GM23338 (cell line): Measurements from ENCODE around the gene ZNF557. TPM values are rescaled to one million over a fixed set of nuclear protein-coding genes. Genes with fewer than 3 reads are reported as not detected.

ENCODE experiments used
- CREB1 ChIP-seq: fragments of 250-450 bp; sonication (Bioruptor Pico); IDR thresholded peaks from 2 replicates; pipeline ENCODE4 v1.5.0; 2020; ENCODE audit warnings: low read depth, mild to moderate bottlenecking, moderate library complexity
- EZH2 ChIP-seq: fragments of 200-600 bp; sonication (generic); IDR thresholded peaks from one replicate; pipeline ENCODE4 v1.8.0; 2017; ENCODE audit warnings: antibody characterized with exemption, mild to moderate bottlenecking, low read depth; ENCODE audit not compliant: unreplicated experiment
- ZNF114 ChIP-seq: fragments of 250-450 bp; sonication (Bioruptor Pico); IDR thresholded peaks from 2 replicates; pipeline ENCODE4 v1.5.0; 2020; ENCODE audit warnings: mild to moderate bottlenecking, moderate library complexity
- ZNF331 ChIP-seq: fragments of 250-450 bp; sonication (Bioruptor Pico); IDR thresholded peaks from 2 replicates; pipeline ENCODE4 v1.5.0; 2020; ENCODE audit warnings: low read depth, mild to moderate bottlenecking, moderate library complexity
- polyA plus RNA-seq: library from polyadenylated mRNA; unstranded; fragments of >200 nt; fragmentation: Nextera tagmentation; extraction: Ambion mirVana; gene quantifications from 2 replicates; pipeline ENCODE4 v1.2.1, GENCODE V29; 2016
- total RNA-seq: library from RNA; depleted of rRNA; stranded (reverse); fragments of >200 nt; shearing (Covaris generic); gene quantifications from 2 replicates; pipeline ENCODE4 v1.2.3, GENCODE V29; 2014; rRNA removed
- TF ChIP-seq, protein P1 (sequence below): IDR thresholded peaks from 2 replicates; pipeline ENCODE4 v1.6.1; 2016; ENCODE audit warnings: antibody characterized with exemption

The ZNF557 gene
- total and polyA plus RNA-seq, 2 experiments from 2014 or later = 3.7 to 10.3 TPM

DNA sequence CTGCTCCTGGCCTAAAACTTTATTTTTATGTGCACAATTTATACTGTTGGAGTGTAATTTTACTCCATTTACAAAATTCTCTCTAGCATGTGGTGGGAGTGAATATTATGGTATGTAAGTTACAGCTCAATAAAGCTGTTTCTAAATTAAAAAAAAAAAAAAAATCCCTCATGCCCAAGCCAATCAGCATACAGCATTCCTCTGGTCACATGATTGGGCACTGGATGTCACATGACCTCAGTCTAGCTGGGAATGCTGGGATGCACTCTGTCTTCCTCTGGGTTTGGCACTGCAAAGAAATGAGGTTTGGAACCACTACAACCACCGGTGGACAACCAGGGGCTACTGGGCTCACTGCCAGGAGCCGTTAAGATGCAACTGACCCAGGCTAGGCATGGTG, 67.6 kb downstream of the ZNF557 start (continued):
- TF ChIP-seq CREB1 = no peak
- TF ChIP-seq ZNF331 = no peak
- no peak for TF ChIP-seq ZNF114 (CRISPR knock-in tag)
- TF ChIP-seq, protein P1, sequence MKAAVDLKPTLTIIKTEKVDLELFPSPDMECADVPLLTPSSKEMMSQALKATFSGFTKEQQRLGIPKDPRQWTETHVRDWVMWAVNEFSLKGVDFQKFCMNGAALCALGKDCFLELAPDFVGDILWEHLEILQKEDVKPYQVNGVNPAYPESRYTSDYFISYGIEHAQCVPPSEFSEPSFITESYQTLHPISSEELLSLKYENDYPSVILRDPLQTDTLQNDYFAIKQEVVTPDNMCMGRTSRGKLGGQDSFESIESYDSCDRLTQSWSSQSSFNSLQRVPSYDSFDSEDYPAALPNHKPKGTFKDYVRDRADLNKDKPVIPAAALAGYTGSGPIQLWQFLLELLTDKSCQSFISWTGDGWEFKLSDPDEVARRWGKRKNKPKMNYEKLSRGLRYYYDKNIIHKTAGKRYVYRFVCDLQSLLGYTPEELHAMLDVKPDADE = no peak
- TF ChIP-seq EZH2 = no peak

Other genes with a start within 250 kb of the ZNF557 start
- not detected in 2 replicates for gene ADGRE1, start 182.1 kb upstream of the ZNF557 start, total RNA-seq
- gene ADGRE1, start 182.1 kb upstream of the ZNF557 start, polyA plus RNA-seq = not detected in 2 replicates
- gene MBD3L2B, start 48.3 kb upstream of the ZNF557 start, total RNA-seq = not detected in 2 replicates
- gene MBD3L2B, start 48.3 kb upstream of the ZNF557 start, polyA plus RNA-seq = not detected in 2 replicates
- not detected in 2 replicates for gene MBD3L5, start 39.1 kb upstream of the ZNF557 start, total RNA-seq
- not detected in 2 replicates for gene MBD3L5, start 39.1 kb upstream of the ZNF557 start, polyA plus RNA-seq
- not detected in 2 replicates for gene MBD3L4, start 29.5 kb upstream of the ZNF557 start, total RNA-seq
- gene MBD3L4, start 29.5 kb upstream of the ZNF557 start, polyA plus RNA-seq = not detected in 2 replicates
- not detected in 2 replicates for gene MBD3L2, start 20.4 kb upstream of the ZNF557 start, total RNA-seq
- gene MBD3L2, start 20.4 kb upstream of the ZNF557 start, polyA plus RNA-seq = not detected in 2 replicates
- not detected in 2 replicates for gene MBD3L3, start 11.0 kb upstream of the ZNF557 start, total RNA-seq
- gene MBD3L3, start 11.0 kb upstream of the ZNF557 start, polyA plus RNA-seq = 0.49 TPM in 1 of 2 replicates, not detected in the other
- gene INSR, start 224.7 kb downstream of the ZNF557 start, total RNA-seq = 52.1 and 55.2 TPM in 2 replicates
- 17.3 and 19.2 TPM in 2 replicates for gene INSR, start 224.7 kb downstream of the ZNF557 start, polyA plus RNA-seq